Right cardiac atrium (tissue), 5 donors: Measurements from ENCODE around the gene MAGI2. TPM values are rescaled to one million over a fixed set of nuclear protein-coding genes. Genes with fewer than 3 reads are reported as not detected.
"Not testable (repeated sequence)": the region's sequence is repeated elsewhere in the genome, so short reads cannot be mapped to it uniquely, and the experiment has no call there.

Experiments used
- ATAC-seq, 2 donors: fragments of 200-7000 bp; cut with Tn5 transposase; one replicate each; pipeline versions ENCODE4 v1.8.0 to v1.9.1; 2020; ENCODE audit warnings: moderate library complexity in 2 of 2, mild to moderate bottlenecking in 1 of 2
- DNase-seq, 3 donors: peaks; one replicate each; pipeline ENCODE4 v3.0.0-alpha.2; 2020
- H3K27ac ChIP-seq: one replicate; pipeline ENCODE4 v1.5.1; 2013; ENCODE audit warnings: mild to moderate bottlenecking, low read length, control low read depth, moderate library complexity
- H3K27me3 ChIP-seq: one replicate; pipeline ENCODE4 v1.6.1; 2013; ENCODE audit not compliant: control insufficient read depth, insufficient read depth
- H3K4me1 ChIP-seq: one replicate; pipeline ENCODE4 v1.6.1; 2013; ENCODE audit warnings: low read length; ENCODE audit not compliant: control insufficient read depth, insufficient read depth
- H3K4me3 ChIP-seq: one replicate; pipeline ENCODE4 v1.5.1; 2013; ENCODE audit warnings: low read length, control low read depth
- H3K9me3 ChIP-seq: one replicate; pipeline ENCODE4 v1.6.1; 2013; ENCODE audit warnings: low read length; ENCODE audit not compliant: control insufficient read depth
- WGBS: extraction: QIAGEN DNeasy Blood & Tissue Kit; methylation state at CpG from one replicate; pipeline ENCODE4 v1.1.7; 2013; 5-methylcytosine and 5-hydroxymethylcytosine counted together
- intact Hi-C, 4 donors: fragments of 100-400 bp; cut with DNase I; formaldehyde crosslinking; loops; one replicate each; pipeline versions ENCODE4 v1.11.0 to v1.14.0; 2022 to 2023
- polyA plus RNA-seq: library from polyadenylated mRNA; stranded (reverse); fragments of 200-250 nt; gene quantifications from one replicate; pipeline ENCODE4 v1.2.3, GENCODE V29; 2013
- total RNA-seq, 4 donors: library from RNA; stranded (reverse); fragmentation: NEBNext Ultra II Directional; extraction: Animal tissue kit (Norgen Biotek cat#: 25700); gene quantifications; one replicate each; pipeline ENCODE4 v1.2.1, GENCODE V29; 2021
- donor health status: healthy with polysubstance abuse.
- donor health status: DM: no; HTN: yes; CAD: no.
- donor health status: DM: no; HTN: no; CAD: no.
- donor health status: DM: no; HTN: yes; CAD: no; lungs with severe emphysema.
- donor health status: DM: yes; HTN: yes; CAD: no.

The MAGI2 gene
- total and polyA plus RNA-seq, 5 donors: 3.2 to 9.9 (median 7.9) TPM

DNA sequence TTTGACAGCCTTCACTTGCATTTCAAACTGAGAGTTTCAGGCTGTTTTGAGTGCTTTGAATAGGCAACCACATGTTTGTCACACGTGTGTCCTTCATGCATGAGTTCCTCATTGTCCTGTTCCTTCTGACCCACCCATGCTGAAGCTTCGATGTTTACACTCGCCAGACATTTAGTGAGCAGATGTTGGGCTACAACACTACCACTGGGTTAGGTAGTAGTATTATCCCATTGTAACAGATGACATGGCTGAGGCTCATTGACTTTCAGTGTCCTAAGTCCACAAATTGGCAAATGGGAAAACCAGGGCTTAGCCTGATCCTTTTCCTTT lies 1198.8 kb downstream of the MAGI2 start:
- H3K27ac ChIP-seq: no peak overlapping the region
- no peak overlapping the region for H3K4me3 ChIP-seq
- 88% methylated on average over 3 of the region's 3 CpGs for WGBS
- intact Hi-C loops: no loop called here
- ATAC-seq (no peak), DNase-seq (no peak)
- H3K9me3 ChIP-seq: no peaks in the 10 kb centered on the region
- H3K4me1 ChIP-seq: no peaks in the 10 kb centered on the region
- no peaks in the 10 kb centered on the region for H3K27me3 ChIP-seq

DNA sequence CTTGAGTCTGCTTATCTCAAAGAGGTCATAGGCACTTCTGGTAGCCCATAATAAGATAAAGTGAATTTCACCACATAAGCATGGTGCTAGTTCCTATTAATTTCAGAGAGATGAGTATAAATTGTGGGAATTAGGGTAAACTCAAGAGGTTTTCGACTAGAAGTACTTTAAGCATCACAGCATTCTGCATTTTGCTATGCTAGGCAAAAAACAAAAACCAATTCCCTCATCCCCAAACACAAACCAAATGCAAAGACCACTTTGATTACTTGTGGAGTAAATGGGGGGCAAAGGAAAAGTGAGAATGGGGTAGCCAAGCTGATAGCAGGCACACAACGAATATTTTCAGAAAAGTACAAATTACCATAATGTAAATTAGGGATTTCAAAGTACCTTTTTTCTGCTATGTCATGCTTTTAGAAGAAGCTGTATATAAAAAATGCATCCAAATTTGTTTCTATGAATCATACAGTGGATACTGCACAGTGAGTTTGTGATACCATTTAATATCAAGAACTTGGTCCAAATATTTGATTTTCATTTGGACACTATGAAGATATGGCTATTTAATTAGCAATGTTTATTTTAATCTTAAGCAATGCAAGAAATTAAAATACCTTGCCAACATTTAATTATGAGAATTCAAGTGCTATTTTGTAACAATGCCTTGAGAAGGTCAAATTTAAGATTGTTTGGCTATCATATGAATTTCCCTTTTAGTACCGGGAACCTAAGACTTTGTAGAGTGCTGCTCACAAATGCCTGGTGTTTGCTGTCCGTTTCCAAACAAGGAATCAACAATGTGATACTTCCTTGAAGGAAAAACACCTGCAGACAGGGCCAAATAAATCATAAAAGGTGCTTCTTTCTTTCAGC lies 1199.4 kb downstream of the MAGI2 start:
- intact Hi-C loops: no loop called here
- no peaks in the 10 kb centered on the region for H3K27me3 ChIP-seq
- H3K27ac ChIP-seq: no peak overlapping the region
- no peak for DNase-seq
- WGBS: 84% methylated on average over 4 of the region's 4 CpGs
- no peaks in the 10 kb centered on the region for H3K4me1 ChIP-seq
- no peaks in the 10 kb centered on the region for H3K9me3 ChIP-seq
- ATAC-seq: no peak
- no peak overlapping the region for H3K4me3 ChIP-seq

- no peaks in the 10 kb centered on the region for H3K9me3 ChIP-seq
- 93% methylated on average over 4 of the region's 4 CpGs for WGBS
- no peaks in the 10 kb centered on the region for H3K27me3 ChIP-seq
- H3K4me1 ChIP-seq: no peaks in the 10 kb centered on the region
- intact Hi-C loops: no loop called here
- no peak overlapping the region for H3K4me3 ChIP-seq
- DNase-seq (no peak), ATAC-seq (no peak)
- no peak overlapping the region for H3K27ac ChIP-seq
Measured at GRCh38 chr7:78248867-78249266, 1204.6 kb downstream of the MAGI2 start.

DNA sequence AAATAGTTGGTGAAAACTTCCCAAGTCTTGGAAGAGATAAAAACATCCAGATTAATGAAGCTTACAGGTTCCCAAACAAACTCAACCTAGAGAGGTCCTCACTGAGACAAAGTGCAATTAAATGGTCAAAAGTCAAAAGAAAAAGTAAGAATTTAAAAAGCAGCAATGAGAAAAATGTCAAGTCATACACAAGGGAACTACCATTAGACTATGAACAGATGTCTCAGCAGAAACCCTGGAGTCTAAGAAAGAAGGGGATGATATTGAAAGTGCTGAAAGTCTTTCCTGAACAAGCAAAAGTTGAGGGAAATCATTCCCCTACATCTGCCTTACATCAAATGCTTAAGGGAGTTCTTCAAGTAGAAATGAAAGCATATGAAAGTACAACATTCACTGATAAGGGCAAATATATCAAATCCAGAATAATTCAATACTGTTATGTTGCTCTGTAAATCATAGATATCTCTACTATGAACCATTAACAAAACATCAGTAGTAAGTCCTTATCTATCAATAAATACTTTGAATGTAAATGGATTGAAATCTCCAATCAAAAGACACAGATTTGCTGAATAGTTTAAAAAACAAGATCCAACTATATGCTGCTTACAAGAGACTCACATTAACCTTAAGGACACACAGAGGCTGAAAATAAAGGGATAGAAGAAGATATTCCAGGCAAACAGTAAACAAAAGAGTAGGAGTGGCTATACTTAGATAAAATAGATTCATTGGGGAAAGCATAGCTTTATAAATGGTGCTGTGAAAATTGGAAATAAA lies 1205.4 kb downstream of the MAGI2 start:
- DNase-seq (no peak), ATAC-seq (no peak)
- no peaks in the 10 kb centered on the region for H3K9me3 ChIP-seq
- H3K4me1 ChIP-seq: no peaks in the 10 kb centered on the region
- H3K4me3 ChIP-seq: no peak overlapping the region
- intact Hi-C loops: no loop called here
- H3K27me3 ChIP-seq: no peaks in the 10 kb centered on the region
- H3K27ac ChIP-seq: no peak overlapping the region

- intact Hi-C loops: not testable (repeated sequence)
Measured at GRCh38 chr7:78240179-78240578, 1213.3 kb downstream of the MAGI2 start.

DNA sequence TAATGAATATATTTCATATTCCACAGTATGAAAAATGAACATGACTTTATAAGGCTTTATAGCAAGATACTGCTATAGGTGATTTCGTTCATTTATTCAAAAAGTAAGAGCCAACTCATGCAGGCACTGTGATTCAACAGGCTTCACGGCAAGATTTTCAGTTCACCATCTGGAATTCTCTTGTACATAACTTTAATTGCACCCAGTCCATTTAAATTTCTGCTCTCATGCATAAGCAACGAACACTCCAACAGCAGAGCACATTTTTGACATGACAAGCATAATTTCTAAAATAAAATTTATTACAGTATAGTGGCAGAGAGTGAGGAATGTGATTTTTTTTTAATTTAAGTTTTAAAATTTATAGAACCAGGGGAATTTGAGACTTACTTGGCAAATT lies 1218.8 kb downstream of the MAGI2 start:
- no peak for DNase-seq
- Histone ChIP-seq H3K4me3 (no peak overlapping the region), H3K27ac (no peak overlapping the region), H3K27me3 (no peaks in the 10 kb centered on the region), H3K4me1 (no peaks in the 10 kb centered on the region), H3K9me3 (no peaks in the 10 kb centered on the region)
- intact Hi-C loops: no loop called here
- 76% methylated on average over 3 of the region's 3 CpGs for WGBS
- no peak for ATAC-seq

More at GRCh38 chr7:78240179-78240578, 1213.3 kb downstream of the MAGI2 start:
- 93% methylated on average over 1 of the region's 1 CpG for WGBS
- H3K4me1 ChIP-seq, DNase-seq, ATAC-seq, H3K4me3 ChIP-seq, H3K27me3 ChIP-seq, H3K27ac ChIP-seq, H3K9me3 ChIP-seq: not testable (repeated sequence)

GRCh38 chr7:78232806-78233205 lies 1220.7 kb downstream of the MAGI2 start:
- WGBS: 91% methylated on average over 1 of the region's 1 CpG

DNA sequence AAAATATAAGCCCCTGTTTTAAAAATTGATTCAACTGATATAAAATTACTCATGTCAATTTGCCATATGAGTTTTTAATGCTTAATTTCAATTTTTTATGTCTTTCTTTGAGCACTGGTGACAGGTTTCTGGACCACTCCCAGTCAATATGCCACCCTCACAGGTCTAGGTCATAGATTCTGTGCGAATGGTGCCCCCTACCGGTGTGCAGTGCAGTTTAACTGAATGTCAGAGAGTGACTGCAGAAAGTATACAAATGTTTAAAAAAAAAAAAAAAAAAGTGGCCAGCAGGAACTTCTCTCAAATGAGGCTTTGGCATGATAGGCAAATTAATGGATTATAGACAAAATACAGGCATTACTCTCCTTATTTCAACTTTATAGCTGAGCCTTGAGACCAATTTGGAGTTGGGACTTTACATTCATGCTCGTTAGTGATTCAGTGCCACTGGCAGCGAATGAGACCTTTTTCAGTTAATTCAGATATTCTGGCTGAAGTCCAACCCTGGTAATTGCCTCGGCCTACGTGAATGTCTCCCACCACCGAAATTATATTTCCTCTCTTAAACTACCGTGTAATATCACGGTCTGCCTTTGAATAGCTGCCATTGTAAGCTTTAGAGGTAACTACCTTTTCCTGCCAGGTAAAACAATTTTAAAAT lies 1227.3 kb downstream of the MAGI2 start:
- Histone ChIP-seq H3K4me1 (no peaks in the 10 kb centered on the region), H3K9me3 (no peaks in the 10 kb centered on the region), H3K27me3 (no peaks in the 10 kb centered on the region), H3K27ac (no peak overlapping the region), H3K4me3 (no peak overlapping the region)
- intact Hi-C loops: no loop called here
- DNase-seq: peak; percentile 32 to 79 (median 56)
- ATAC-seq: peak in 1 of 2 donors; percentile 66
- WGBS: 51% methylated on average over 9 of the region's 9 CpGs

More at GRCh38 chr7:78232806-78233205, 1220.7 kb downstream of the MAGI2 start:
- no peak for ATAC-seq
- H3K4me1 ChIP-seq: no peaks in the 10 kb centered on the region
- H3K27ac ChIP-seq: no peak overlapping the region
- no peak overlapping the region for H3K4me3 ChIP-seq
- intact Hi-C loops: no loop called here
- H3K27me3 ChIP-seq: no peaks in the 10 kb centered on the region
- no peaks in the 10 kb centered on the region for H3K9me3 ChIP-seq
- DNase-seq: no peak

DNA sequence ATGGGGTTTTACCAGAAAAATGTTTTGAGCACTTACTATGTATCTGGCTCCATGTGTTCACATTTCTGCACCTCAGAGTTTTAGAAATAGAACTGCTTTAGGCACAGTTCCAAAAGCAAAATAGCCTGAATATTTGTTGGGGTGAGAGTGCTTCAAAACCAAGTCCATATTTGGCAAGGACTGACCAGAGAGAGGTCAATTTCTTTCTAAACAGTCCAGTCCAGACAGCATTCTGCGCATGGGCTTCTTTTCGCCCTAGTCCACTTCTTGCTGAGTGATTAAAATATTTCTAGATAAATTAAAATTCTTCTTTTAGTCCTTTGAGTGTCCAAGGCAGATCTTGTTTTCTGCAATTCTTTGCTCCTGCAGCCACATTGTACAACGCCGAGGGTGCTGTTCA lies 1227.9 kb downstream of the MAGI2 start:
- no peak overlapping the region for H3K4me3 ChIP-seq
- H3K27ac ChIP-seq: no peak overlapping the region
- intact Hi-C loops: no loop called here
- ATAC-seq (peak in 1 of 2 donors; percentile 74), DNase-seq (no peak)
- no peaks in the 10 kb centered on the region for H3K27me3 ChIP-seq
- WGBS: 44% methylated on average over 4 of the region's 4 CpGs
- no peaks in the 10 kb centered on the region for H3K9me3 ChIP-seq
- H3K4me1 ChIP-seq: no peaks in the 10 kb centered on the region

DNA sequence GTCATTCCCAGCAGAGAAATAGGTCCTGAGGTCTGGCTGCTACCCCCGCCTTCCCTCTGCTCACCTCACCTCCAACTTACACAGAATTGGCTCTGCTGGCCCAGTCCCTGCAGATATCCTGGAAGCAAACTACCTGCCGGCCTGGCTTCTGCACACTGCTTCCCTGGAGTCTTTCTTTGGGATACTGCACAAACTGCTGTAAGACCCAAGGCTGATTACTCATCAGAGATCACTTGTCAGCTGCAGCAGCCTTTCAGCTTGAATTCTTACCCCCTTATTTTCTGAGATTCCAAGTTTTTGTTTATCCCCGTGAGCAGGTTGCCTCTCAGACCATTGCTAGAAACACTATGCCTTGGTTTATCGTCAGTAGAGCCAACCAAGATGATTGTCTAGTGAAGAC lies 1228.5 kb downstream of the MAGI2 start:
- DNase-seq (no peak), ATAC-seq (no peak)
- H3K27me3 ChIP-seq: no peaks in the 10 kb centered on the region
- H3K4me3 ChIP-seq: no peak overlapping the region
- H3K27ac ChIP-seq: no peak overlapping the region
- intact Hi-C loops: no loop called here
- no peaks in the 10 kb centered on the region for H3K9me3 ChIP-seq
- WGBS: 91% methylated on average over 4 of the region's 4 CpGs
- H3K4me1 ChIP-seq: no peaks in the 10 kb centered on the region

DNA sequence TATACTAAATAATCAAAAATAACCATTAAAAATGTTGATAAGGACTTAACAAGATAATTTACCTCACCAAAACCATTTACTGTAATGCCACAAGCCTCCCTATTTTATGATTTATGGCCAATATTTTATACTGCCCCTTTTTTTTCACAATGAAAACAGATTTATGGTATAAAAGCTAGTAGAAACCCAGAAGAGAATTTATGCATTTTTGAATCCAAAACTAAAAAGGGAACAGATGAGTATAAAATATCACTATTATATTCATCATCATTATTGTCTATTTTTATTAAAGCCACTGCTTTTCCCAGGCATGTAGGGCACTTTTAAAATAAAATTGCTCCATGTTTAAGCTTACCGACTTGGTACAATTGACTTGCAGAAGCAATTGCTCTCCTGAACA lies 1229.9 kb downstream of the MAGI2 start:
- no peak overlapping the region for H3K27ac ChIP-seq
- H3K27me3 ChIP-seq: no peaks in the 10 kb centered on the region
- ATAC-seq (no peak), DNase-seq (no peak)
- intact Hi-C loops: no loop called here
- 80% methylated on average over 1 of the region's 1 CpG for WGBS
- H3K4me3 ChIP-seq: no peak overlapping the region
- no peaks in the 10 kb centered on the region for H3K4me1 ChIP-seq
- no peaks in the 10 kb centered on the region for H3K9me3 ChIP-seq
